Stimulated activated naive CD4-positive, alpha-beta T cell treated with Interleukin-2 at 50 U/mL for 16 hours (primary cell): ENCODE measurements around the gene KLHL29.

Source experiments
- DNase-seq: peaks from one replicate; lab custom pipeline; 2025; lab: John Stamatoyannopoulos, UW

The KLHL29 gene

DNA sequence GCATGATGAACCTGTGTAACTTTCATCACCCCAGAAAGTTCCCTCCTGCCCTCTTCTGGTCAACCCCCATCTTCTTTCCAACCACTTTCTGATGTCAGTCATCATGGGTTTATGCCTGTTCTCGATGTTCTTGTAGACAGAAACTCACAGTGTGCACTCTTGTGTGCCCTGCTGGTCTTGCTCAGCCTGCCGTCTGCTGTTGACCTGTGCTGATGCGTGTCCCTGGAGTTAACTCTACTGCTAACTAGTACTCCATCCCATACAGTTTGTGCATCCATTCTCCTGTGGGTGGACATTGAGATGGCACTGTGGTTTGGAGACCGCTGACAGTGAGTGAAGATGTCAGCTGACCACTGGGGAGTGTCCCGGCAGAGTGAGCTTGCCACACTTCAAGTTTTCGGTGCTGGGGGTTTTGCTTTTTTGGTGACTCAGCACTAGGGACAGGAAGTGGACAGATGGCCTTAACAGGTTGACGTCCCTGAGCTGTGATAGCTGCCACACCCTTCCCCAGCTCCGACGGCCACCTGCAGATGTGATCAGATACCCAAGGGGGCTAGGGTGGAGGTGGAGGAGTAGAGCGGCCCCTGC lies 14.8 kb downstream of the KLHL29 start:
- DNase-seq: no peak

DNA sequence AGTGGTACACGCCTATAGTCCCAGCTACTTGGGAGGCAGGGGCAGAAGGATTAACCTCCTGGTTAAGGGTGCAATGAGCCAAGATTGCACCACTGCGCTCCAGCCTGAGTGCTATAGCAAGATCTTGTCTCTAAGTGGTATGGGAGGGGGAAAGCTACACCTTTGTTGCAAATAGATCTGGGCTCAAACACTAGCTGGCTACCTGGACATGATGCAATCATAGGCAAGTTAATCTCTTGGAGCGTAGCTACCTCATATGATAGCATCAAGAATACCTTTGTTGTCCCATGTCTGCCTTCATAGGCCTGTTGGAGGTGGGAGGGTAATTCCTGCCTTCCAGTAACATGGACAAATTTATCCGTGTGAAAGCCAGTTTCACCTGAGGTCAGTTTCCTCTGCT lies 15.7 kb downstream of the KLHL29 start:
- no peak for DNase-seq

GRCh38 chr2:23401427-23402204 lies 16.6 kb downstream of the KLHL29 start:
- no peak for DNase-seq

DNA sequence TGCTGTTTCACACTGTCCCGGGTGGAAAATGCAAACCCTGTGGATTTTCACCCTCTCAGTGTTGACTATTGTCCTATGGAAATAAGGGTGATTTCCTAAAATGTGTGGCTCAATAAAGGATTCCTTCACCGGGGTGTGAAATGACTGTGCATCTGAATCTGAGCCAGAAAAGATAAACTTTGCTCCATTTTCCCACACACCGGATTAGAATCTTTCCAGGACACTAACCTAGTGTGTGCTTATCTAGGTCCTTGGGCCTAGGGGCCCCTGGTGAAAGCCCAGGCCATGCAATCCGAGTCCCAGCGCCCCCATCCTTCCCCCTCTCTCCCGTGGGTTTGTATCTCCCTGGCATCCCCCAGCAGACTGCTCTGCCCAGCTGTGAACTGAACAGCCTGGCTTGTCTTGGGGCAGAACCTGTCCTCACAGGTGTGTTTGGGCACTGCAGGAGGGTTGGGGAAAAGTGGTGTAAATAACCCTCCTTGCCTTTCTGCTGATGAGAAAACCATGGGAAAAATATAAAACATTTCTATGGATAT lies 17.3 kb downstream of the KLHL29 start:
- DNase-seq: no peak

- no peak for DNase-seq
Observed at GRCh38 chr2:23404426-23404825, 19.4 kb downstream of the KLHL29 start.

GRCh38 chr2:23409248-23409647 lies 24.3 kb downstream of the KLHL29 start:
- no peak for DNase-seq

DNA sequence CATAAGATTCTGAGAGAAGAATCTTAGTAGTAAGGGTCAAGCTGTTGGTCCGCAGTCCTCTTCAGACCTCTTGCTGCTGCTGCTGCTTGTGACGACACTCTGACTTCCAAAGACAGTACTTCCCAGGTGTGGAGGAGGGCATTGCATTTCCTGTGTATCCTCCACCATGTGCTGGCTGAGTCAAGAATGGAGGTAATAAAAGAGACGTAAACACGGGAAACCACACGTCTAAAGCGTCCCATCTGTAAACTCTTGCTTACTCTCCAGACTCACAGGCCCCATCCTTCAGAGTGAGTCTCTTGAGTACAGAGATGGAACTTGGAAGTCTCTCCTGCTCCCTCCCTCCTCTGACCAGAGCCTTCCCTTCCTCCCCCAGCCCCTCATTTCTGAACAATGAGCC lies 25.6 kb downstream of the KLHL29 start:
- DNase-seq: no peak

GRCh38 chr2:23411752-23412431 lies 26.9 kb downstream of the KLHL29 start:
- DNase-seq: no peak

DNA sequence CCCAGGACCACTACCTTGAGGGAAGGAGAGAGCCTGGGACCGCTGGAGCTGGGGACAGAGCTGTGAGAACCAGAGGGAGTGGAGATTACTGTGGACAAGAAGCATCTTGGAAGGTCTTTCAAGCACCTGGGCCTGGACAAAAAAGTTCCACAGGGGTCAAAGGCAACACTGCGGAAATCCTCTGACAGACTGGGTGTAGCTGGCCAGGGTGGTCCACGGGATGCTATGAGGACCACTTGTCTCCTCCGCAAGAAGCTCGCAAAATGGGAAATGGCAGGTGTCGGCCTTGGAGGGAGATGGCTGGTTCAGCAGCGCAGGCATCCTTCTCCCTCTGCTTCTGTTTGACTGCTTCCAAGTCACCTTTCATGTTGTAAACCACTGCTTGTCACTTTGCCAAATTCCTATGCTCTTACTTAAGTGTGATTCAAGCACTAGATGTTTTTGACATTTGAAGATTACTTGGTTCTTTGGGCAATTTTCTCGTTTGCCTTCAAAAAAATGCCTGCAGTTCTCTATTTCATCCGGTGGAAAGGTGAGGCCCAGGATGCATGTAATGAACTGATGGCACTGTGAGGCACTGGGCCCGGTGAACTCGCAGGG lies 27.7 kb downstream of the KLHL29 start:
- DNase-seq: no peak

GRCh38 chr2:23413641-23414040 lies 28.7 kb downstream of the KLHL29 start:
- DNase-seq: no peak

GRCh38 chr2:23414106-23414505 lies 29.1 kb downstream of the KLHL29 start:
- no peak for DNase-seq

DNA sequence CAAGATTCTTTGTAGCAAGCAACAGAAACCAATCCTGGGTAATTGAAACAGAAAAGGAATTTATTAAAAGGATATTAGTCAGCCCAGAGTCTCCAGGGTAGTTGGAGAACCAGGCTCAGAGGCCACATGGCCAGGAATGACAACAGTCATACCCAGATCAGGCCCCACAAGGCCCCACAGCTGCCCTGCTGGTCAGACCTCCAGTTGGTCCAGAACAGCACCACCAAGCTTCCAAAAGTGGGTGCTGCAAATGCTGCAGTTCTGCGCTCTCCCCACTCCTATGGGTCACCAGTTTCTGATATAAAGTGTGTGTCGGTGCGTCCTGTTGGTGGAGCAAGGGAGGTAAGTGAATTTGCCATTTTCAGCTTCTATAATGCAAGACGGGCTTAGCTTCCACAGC lies 29.9 kb downstream of the KLHL29 start:
- DNase-seq: no peak

DNA sequence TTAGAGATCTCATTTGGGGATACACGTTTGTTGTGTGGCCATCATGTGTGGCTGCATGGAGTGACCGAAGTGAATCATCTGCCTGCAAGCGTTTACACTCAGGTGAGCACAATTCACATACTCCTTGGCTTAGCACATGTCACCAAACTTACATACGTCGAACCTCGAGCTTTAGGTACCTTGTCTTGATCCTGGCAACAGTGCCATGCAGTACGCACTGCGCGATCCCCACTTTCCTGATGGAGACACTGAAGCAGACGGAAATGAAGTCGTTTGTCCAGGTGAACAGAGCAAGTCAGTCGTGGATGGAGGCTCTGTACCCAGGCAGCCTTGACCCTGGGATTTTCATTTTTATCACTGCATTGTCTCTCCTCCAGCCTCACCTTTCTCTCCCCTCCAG lies 32.3 kb downstream of the KLHL29 start:
- no peak for DNase-seq

DNA sequence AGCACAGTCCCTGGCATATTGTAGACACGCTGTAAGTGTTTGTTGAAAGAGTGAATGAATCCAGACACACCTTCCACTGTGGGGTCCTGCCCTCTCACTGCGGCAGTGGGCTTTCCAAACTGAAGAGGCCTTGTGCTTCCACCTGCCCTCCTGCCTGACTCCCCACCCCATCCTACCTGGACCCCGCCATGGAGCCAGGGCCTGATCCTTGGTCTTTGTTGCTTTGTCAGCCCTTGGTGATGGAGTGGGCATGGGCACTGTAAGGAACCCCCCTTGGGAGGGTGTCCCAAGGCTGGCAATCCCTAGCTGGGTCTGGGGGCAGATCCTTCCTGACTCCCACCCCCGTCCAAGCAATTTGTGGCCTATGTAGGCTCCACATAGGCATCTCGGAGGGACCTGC lies 33.1 kb downstream of the KLHL29 start:
- no peak for DNase-seq

GRCh38 chr2:23418461-23418911 lies 33.5 kb downstream of the KLHL29 start:
- no peak for DNase-seq

DNA sequence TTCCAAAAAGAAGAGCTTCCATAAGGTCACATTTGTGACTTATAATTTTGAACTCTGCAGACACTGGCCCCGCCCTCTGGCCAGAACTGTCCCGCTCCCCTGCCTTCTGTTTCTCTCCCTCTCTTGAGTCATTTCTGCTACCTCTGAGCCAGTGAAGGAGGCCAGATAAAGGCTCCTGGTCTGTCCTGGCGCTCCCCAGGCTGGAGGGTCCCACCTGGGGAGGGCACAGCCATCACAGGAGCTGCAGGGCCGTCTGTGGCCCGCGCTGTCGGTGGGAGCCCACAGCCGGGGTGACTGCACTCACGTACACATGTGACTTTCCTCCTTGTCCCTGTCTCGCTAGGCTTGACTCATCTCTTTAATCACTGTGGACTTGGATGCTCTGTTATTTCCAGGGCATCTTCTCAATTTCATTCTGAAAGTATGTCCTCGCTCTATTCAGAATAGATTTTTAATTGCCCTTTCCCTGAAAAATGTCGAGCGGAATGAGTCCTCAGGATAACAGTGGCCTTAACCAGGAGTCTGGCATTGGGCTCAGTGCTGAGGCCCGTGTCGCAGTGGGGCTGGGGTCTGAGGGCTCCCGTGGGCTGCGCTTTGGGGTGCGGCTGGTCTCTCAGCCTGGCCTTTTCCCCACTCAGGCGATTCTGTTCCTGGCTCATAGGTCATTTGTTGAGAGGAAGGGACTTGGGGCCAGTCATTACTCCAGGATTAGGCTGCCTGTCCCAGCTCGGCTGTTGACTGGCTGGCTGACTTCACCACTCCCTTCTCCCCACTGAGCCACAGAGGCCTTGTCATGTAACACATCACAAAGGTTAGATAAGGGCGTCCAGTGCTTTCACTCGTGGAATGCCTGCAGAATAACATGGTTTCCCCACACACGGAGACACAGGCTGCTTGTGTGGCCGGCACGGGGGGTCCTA lies 34.5 kb downstream of the KLHL29 start:
- DNase-seq: no peak

DNA sequence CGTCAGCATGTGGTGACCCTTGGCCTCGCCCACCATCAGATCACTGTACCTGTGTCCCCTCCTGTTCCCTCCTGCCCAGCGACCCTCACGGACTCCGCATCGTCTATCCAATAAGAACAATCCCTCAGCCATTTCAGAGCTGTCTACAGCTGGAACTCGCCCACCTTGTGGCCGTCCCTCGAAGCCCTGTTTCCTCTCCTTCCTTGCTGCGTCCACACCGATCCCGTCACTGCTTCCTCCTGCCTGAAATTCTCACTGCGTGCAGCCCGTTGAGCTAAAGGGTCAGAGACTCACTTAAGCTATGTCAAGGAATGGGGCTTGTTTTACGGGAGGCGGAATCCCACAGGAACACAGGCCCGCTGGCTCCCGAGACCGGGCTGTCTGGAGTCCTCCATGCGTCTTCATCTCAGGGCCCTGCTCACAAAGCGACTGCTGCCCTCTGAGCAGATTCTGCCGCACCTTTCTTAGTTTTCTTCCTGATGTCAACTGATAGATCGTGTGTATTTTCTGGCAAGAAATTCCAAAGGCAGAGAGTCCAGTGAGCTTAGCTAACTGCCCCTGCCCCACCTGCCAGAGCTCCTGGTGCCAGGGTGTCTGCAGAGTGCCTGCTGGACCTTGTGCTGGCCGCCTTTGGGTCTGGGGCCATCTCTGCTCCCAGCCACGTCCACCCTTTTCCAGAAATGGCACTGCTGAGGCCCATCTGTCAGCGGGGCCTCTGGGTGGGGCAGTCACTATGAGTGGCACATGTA lies 35.3 kb downstream of the KLHL29 start:
- DNase-seq: no peak

DNA sequence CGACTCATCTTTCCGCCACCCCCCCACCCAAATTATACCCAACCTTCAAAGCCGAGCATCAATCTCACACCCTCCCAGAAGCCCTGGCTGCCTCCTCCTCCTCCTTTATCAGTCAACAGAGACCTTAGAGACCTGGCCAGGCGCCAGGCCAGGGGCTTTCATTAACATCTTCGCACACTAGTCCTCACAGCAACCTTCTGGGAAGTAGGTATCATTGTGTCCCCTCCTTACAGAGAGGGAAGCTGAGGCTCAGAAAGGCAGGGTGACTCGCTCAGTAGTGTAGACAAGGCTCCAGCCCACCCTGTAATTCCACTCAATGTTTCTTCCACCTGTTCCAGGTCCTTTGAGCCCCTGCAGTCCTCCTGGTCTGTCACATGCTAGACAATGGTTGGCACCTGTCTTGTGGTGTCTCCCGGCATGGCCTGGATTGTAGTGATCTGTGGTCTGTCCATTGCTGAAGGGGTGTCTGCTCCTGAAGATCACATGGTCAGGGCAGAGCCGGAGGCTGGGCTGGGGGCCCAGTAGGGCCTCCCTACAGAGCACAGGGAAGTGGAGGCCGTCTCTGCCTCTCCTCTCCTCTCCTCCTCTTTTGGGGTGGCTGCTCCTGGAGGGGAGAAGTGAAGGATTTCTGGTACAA lies 36.0 kb downstream of the KLHL29 start:
- DNase-seq: no peak

DNA sequence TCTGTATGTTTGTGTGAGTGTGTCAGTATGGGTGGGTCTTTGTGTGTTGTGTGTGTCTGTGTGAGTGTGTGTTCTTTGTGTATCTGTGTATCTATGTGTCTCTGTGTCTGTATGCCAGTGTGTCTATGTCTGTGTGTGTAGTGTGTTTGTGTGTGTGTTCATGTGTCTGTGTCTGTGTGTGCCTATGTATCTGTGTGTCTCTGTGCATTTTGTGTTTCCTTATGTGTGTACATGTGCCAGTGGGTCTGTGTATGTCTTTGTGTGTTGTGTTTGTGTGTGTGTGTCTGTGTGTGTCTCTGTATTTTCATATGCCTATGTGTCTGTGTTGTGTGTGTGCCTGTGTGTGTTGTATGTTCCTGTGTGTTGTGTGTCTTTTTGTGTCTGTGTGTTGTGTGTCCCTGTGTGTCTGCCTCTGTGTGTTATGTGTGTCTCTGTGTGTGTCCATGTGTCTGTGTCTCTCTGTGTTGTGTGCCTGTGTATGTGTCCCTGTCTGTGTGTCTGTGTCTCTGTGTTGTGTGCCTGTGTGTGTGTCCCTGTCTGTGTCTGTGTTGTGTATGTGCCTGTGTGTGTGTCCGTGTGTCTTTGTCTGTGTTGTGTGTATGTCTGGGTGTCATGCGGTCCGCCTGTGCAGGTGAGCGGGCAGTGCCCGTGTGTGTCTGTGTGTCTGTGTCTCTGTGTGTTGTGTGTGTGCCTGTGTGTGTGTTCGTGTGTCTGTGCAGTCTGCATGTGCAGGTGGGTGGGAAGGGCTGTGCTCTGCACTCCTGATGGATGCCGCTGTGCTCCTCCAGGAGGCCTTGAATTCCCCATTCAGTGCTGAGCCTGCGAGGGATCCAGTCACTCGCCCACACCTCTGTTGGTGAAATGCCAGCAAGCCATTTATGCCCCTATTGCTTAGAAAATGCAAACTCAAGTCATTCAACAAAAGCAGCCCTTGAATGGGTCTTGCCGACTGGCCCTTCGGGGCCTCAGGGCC lies 37.4 kb downstream of the KLHL29 start:
- DNase-seq: no peak
